Transverse colon (tissue), 4 donors: ENCODE results near the gene RGS11. TPM values are rescaled to one million over a fixed set of nuclear protein-coding genes. Genes with fewer than 3 reads are reported as not detected.
"Not testable (repeated sequence)": the region's sequence is repeated elsewhere in the genome, so short reads cannot be mapped to it uniquely, and the experiment has no call there.

Experiments used
- DNase-seq: peaks from one replicate; pipeline ENCODE4 v3.0.0-alpha.2; 2019
- H3K27ac ChIP-seq, 4 donors: fragments of 200-600 bp; sonication (generic); 2 replicates each; pipeline ENCODE4 v1.5.1; 2016 to 2018; ENCODE audit warnings: inconsistent platforms in 4 of 4
- H3K27me3 ChIP-seq: fragments of 200-600 bp; sonication (generic); 2 replicates; pipeline ENCODE4 v1.5.1; 2017; ENCODE audit warnings: inconsistent platforms
- H3K36me3 ChIP-seq, 4 donors: fragments of 200-600 bp; sonication (generic); 2 replicates each; pipeline ENCODE4 v1.5.1; 2017 to 2019; ENCODE audit warnings: inconsistent platforms in 4 of 4
- H3K4me1 ChIP-seq, 4 donors: fragments of 200-600 bp; sonication (generic); 2 replicates each; pipeline ENCODE4 v1.5.1; 2017 to 2020; ENCODE audit warnings: inconsistent platforms in 4 of 4
- H3K4me3 ChIP-seq, 4 donors: fragments of 200-600 bp; sonication (generic); 1 replicate in 1 of 4; 2 replicates in 3 of 4; pipeline versions ENCODE4 v1.5.1 to v1.6.1; 2017 to 2019; ENCODE audit warnings: inconsistent platforms in 4 of 4
- H3K9me3 ChIP-seq, 2 donors: fragments of 200-600 bp; sonication (generic); 2 replicates each; pipeline ENCODE4 v1.5.1; 2017 to 2019; ENCODE audit warnings: inconsistent platforms in 2 of 2
- EP300 ChIP-seq: sonication (generic); formaldehyde crosslinking; IDR thresholded peaks from one replicate; pipeline ENCODE4 v1.6.1; 2017; ENCODE audit warnings: antibody characterized with exemption, low read depth
- POLR2A ChIP-seq: fragments of 450-650 bp; IDR thresholded peaks from one replicate; pipeline ENCODE4 v1.6.1; 2016; ENCODE audit warnings: antibody characterized with exemption, mild to moderate bottlenecking, moderate library complexity
- POLR2AphosphoS5 ChIP-seq, 3 donors: sonication (generic); formaldehyde crosslinking; IDR thresholded peaks; one replicate each; pipeline ENCODE4 v1.6.1; 2016; ENCODE audit warnings: antibody characterized with exemption in 3 of 3
- WGBS, 2 donors: methylation state at CpG; one replicate each; pipeline ENCODE4 v1.1.5; 2018; ENCODE audit warnings: low coverage in 1 of 2; 5-methylcytosine and 5-hydroxymethylcytosine counted together
- in situ Hi-C, 4 donors: fragments of 200-750 bp; cut with MboI; loops; one replicate each; pipeline versions ENCODE4 v1.15.0 to v1.15.1; 2017; ENCODE audit warnings: low sequenced_read_pairs in 3 of 4, low pct_ligation_motif_present in 1 of 4, low pct_unique_long_range_greater_than_20kb in 1 of 4
- intact Hi-C: fragments of 100-400 bp; cut with DNase I; formaldehyde crosslinking; loops from one replicate; pipeline ENCODE4 v1.15.1; 2023; ENCODE audit warnings: low total_unique reads
- total RNA-seq, 4 donors: library from RNA; depleted of rRNA; stranded (reverse); fragments of >200 nt; gene quantifications; one replicate each; pipeline ENCODE4 v1.1.0, GENCODE V29; 2016
- TF ChIP-seq, protein P1 (sequence below), 5 experiments: fragments of 200-600 bp in 3 of 5; fragments of 450-650 bp in 2 of 5; sonication (generic) in 3 of 5; IDR thresholded peaks; 1 replicate in 2 of 5; 2 replicates in 3 of 5; pipeline ENCODE4 v1.5.1; 2016 to 2017; ENCODE audit warnings: antibody characterized with exemption in 5 of 5, inconsistent platforms in 3 of 5, mild to moderate bottlenecking in 2 of 5, moderate library complexity in 1 of 5

RGS11 gene
- total RNA-seq, 4 donors from 2014 or later: 2.0 to 24.3 (median 6.7) TPM

DNA sequence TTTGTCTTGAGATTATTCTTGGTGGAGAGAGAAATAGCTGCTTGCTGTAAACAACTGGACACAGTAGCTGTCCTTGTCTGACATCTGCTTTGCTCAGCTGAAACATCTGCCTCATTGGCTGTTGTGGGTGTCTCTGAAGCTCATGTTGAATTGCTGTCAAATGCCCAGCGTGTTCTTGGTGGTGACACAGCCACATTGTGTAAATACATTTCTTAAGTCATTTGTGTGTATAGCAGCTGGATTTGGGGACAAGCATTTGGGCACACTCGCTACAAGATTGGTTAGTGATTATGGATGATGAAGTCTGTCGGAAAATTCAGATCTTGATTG is 35.8 kb downstream of the RGS11 start:
- H3K4me1 ChIP-seq: peaks cover 12 to 44% (median 21%) of the 10 kb centered on the region in 4 donors
- in situ Hi-C loops: no loop called here
- no peak overlapping the region for H3K4me3 ChIP-seq
- no peak for DNase-seq
- intact Hi-C loops: loop anchor here (10.0 kb wide), 1 partner anchor 115 kb away; the partner anchor contains the start of gene AXIN1
- H3K27me3 ChIP-seq: no peaks in the 10 kb centered on the region
- H3K27ac ChIP-seq: peak overlapping the region; percentile 16 to 45 (median 23)
- WGBS, 2 donors: 77 to 83% methylated on average over 2 to 3 of the region's 3 CpGs
- TF ChIP-seq POLR2AphosphoS5 (IDR thresholded peaks at IDR 0.05) (no peak), EP300 (no peak), POLR2A (no peak)
- TF ChIP-seq, protein P1, sequence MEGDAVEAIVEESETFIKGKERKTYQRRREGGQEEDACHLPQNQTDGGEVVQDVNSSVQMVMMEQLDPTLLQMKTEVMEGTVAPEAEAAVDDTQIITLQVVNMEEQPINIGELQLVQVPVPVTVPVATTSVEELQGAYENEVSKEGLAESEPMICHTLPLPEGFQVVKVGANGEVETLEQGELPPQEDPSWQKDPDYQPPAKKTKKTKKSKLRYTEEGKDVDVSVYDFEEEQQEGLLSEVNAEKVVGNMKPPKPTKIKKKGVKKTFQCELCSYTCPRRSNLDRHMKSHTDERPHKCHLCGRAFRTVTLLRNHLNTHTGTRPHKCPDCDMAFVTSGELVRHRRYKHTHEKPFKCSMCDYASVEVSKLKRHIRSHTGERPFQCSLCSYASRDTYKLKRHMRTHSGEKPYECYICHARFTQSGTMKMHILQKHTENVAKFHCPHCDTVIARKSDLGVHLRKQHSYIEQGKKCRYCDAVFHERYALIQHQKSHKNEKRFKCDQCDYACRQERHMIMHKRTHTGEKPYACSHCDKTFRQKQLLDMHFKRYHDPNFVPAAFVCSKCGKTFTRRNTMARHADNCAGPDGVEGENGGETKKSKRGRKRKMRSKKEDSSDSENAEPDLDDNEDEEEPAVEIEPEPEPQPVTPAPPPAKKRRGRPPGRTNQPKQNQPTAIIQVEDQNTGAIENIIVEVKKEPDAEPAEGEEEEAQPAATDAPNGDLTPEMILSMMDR (IDR thresholded peaks at IDR 0.05): no peak
- H3K9me3 ChIP-seq: no peaks in the 10 kb centered on the region
- H3K36me3 ChIP-seq: no peaks in the 10 kb centered on the region

- in situ Hi-C loops (no loop called here), intact Hi-C loops (no loop called here)
- H3K4me3 ChIP-seq: peak within 1 kb of the TSS; percentile 80 to 97 (median 90)
- DNase-seq: peak; percentile 96
- TF ChIP-seq EP300: peak; percentile 28
- peak; percentile 87 to 96 (median 93) for TF ChIP-seq POLR2AphosphoS5 (IDR thresholded peaks at IDR 0.05)
- TF ChIP-seq, protein P1 (IDR thresholded peaks at IDR 0.05): peak; percentile 25 to 60 (median 43)
- peak; percentile 87 for TF ChIP-seq POLR2A
- H3K27me3 ChIP-seq: no peaks in the 10 kb centered on the region
- 0% methylated on average over 8 to 50 of the region's 85 CpGs for WGBS, 2 donors
- H3K4me1 ChIP-seq: peaks cover 9 to 26% (median 10%) of the 10 kb centered on the region in 4 donors
- H3K27ac ChIP-seq: peak within 1 kb of the TSS; percentile 99 to 100 (median 100)
- H3K36me3 ChIP-seq: no peaks in the 10 kb centered on the region
- no peaks in the 10 kb centered on the region for H3K9me3 ChIP-seq
These were observed 41.1 kb downstream of the RGS11 start, which contains the start of gene FAM234A for GRCh38 chr16:234468-235305. Gene FAM234A (plus strand): TSS chr16:234821. CDS start chr16:254414, 19,593 bp downstream.

DNA sequence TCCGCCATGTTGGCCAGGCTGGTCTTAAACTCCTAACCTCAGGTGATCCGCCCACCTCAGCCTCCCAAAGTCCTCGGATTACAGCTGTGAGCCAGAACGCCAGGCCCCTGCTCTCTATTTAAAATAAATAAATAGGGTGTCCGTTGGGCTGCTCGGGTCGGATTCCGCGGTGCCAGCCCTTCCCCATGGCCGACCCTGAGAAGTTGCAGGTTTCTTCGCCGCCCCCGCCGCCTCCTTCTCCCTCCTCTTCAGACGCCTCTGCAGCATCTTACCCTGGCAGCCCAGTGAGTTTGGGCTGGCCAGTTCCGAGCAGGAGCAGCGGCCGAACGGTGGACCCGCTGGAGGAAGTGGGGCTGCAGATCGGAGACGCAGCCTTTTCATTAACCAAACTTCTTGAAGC is 44.8 kb downstream of the RGS11 start:
- Histone ChIP-seq H3K36me3 (peaks cover 0 to 13% (median 5%) of the 10 kb centered on the region in 4 donors), H3K4me3 (no peak overlapping the region), H3K9me3 (no peaks in the 10 kb centered on the region), H3K4me1 (peaks cover 14 to 31% (median 23%) of the 10 kb centered on the region in 4 donors), H3K27me3 (no peaks in the 10 kb centered on the region), H3K27ac (no peak overlapping the region)
- in situ Hi-C loops (no loop called here), intact Hi-C loops (no loop called here)
- WGBS, 2 donors: 88 to 100% methylated on average over 1 to 22 of the region's 22 CpGs
- DNase-seq: no peak
- TF ChIP-seq POLR2A (no peak), POLR2AphosphoS5 (IDR thresholded peaks at IDR 0.05) (no peak), EP300 (no peak)
- TF ChIP-seq, protein P1 (IDR thresholded peaks at IDR 0.05): no peak

DNA sequence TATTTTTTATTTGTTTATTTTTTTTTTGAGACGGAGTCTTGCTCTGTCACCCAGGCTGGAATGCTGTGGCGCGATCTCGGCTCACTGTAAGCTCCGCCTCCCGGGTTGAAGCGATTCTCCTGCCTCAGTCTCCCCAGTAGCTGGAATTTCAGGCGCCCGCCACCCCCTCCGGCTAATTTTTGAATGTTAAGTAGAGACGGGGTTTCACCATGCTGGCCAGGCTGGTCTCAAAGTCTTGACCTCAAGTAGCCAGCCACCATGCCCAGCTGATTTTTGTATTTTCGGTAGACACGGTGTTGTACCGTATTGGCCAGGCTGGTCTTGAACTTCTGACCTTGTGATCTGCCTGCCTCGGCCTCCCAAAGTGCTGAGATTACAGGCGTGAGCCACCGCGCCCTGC is 45.4 kb downstream of the RGS11 start:
- intact Hi-C loops, in situ Hi-C loops, H3K27me3 ChIP-seq, H3K4me3 ChIP-seq, DNase-seq, H3K27ac ChIP-seq, H3K9me3 ChIP-seq: not testable (repeated sequence)
- WGBS, 2 donors: 85 to 86% methylated on average over 14 to 18 of the region's 18 CpGs
- Histone ChIP-seq H3K4me1 (peaks cover 9 to 25% (median 18%) of the 10 kb centered on the region in 4 donors), H3K36me3 (peaks cover 0 to 17% (median 6%) of the 10 kb centered on the region in 4 donors)
